ENCODE measurements around the gene ADAMTS6.
"Not testable (repeated sequence)": the region's sequence is repeated elsewhere in the genome, so short reads cannot be mapped to it uniquely, and the experiment has no call there.

ADAMTS6 gene, protein sequence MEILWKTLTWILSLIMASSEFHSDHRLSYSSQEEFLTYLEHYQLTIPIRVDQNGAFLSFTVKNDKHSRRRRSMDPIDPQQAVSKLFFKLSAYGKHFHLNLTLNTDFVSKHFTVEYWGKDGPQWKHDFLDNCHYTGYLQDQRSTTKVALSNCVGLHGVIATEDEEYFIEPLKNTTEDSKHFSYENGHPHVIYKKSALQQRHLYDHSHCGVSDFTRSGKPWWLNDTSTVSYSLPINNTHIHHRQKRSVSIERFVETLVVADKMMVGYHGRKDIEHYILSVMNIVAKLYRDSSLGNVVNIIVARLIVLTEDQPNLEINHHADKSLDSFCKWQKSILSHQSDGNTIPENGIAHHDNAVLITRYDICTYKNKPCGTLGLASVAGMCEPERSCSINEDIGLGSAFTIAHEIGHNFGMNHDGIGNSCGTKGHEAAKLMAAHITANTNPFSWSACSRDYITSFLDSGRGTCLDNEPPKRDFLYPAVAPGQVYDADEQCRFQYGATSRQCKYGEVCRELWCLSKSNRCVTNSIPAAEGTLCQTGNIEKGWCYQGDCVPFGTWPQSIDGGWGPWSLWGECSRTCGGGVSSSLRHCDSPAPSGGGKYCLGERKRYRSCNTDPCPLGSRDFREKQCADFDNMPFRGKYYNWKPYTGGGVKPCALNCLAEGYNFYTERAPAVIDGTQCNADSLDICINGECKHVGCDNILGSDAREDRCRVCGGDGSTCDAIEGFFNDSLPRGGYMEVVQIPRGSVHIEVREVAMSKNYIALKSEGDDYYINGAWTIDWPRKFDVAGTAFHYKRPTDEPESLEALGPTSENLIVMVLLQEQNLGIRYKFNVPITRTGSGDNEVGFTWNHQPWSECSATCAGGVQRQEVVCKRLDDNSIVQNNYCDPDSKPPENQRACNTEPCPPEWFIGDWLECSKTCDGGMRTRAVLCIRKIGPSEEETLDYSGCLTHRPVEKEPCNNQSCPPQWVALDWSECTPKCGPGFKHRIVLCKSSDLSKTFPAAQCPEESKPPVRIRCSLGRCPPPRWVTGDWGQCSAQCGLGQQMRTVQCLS (N-terminal part only)

DNA sequence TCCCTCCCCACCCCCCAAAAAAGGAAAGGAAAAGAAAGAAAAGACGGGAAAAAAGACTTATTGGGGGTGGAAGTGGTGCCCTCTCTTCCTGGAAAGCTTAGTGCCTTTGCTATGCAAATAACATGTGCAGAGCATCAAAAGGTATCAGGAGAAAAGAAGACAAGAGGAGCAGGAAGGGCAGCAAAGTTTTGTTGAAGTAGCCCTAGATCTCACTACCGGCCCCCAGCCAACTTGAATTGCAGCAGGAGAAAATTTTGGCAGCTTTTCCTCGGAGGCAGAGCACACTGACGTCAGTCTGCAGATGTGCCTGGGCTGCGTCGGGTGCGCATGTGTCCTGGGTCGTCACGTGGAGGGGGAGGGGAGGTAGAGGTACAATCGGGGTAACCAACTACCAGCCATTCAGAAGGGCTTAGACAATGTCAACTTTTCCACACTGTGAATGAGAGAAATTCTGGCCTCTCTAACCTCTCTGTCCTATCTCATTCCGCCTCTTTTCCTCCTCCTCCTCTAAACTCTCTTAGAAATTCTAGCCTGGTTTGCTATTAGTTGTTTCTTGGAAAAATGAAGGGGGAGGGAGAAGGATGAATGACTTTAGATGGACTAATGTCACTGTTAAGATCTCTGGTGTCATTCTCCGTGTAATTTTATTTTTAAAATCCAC is at the start of gene ADAMTS6:
Gene ADAMTS6, minus strand, starts transcription at position 286 of the 661 bp plus-strand sequence. CDS start 8,247 bp downstream, outside the sequence.
- peak; percentile 36 to 51 for DNase-seq (ENCODE audit: low read depth in 1 of 2, low spot score in 1 of 2)

DNA sequence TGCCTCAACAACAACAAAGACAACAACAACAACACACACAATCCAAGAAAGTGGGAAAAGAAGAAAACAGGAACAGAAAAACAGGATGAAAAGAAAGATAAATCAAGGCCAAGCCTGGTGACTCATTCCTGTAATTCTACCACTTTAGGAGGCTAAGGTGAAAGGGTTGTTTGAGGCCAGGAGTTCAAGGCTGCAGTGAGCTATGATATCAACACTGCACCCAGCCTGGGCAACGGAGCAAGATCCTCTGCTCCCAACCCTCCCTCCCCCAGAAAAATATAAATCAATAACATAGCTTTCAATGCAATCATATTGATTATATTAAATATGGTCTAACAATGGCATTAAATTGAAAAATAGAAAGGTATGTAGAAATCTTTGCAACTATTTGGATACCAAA is 49.2 kb upstream of the ADAMTS6 start:
- no peak for DNase-seq (ENCODE audit: low read depth in 1 of 2, low spot score in 1 of 2)

DNA sequence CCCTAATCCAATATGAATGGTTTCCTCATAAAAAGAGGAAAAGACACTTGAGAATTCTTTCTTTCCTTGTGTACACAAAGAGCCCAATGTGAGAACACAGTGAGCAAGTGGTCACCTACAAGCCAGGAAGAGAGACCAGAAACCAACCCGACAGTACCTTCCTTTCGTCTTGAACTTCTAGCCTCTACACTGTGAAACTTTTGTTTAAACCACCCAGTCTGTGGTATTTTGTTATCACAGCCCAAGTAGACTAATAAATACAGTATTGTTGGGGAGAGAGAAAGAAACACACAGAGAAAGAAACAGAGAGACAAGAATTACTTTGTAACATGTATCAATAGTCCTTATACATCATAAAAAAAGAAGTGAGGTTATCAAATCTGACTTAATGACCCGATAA is 44.0 kb upstream of the ADAMTS6 start:
- DNase-seq (ENCODE audit: low read depth in 1 of 2, low spot score in 1 of 2): no peak

DNA sequence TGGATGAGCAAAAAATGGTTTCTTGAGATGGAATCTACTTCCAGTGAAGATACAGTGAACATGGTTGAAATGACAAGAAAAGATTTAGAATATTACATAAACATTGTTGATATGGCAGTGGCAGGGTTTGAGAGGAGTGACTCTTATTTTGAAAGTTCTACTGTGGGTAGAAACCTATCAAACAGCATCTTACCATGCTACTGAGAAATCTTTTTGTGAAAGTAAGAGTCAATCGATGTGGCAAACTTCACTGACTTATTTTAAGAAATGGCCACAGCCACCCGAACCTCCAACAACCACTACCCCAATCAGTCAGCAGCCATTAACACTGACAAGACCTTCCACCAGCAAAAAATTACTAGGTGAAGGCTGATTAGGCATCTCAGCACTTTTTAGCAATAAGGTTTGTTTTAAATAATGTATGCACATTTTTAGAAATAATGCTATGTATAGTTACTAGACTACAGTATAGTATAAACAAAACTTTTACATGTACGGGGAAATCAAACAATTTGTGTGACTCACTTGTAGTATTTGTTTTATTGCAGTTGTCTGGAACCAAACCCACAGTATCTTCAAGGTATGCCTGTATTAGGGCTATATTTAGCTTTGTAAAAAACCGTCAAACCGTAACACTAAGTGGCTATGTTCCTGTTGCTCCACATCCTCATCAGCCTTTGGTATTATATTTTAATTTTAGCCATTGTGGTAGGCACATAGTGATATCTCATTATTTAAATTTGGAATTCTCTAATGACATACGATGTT is 30.6 kb upstream of the ADAMTS6 start:
- DNase-seq (ENCODE audit: low read depth in 1 of 2, low spot score in 1 of 2): no peak

DNA sequence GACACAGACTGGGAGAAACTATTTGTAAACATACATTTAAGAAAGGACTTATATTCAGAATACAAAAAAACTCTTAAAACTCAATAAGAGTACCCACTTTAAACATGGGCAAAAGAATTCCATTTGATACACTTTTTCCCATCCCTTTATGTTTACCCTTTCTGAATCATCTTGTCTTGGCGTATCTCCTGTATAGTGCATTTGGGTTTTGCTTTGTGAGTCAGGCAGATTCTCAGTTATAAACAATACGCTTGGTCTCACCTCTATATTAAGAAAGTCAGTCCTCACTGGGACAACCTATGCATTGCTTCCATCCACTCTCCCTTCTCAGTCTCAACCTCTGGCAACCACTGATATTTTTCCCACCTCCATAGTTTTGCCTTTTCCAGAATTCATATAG is 27.3 kb upstream of the ADAMTS6 start:
- no peak for DNase-seq (ENCODE audit: low read depth in 1 of 2, low spot score in 1 of 2)

DNA sequence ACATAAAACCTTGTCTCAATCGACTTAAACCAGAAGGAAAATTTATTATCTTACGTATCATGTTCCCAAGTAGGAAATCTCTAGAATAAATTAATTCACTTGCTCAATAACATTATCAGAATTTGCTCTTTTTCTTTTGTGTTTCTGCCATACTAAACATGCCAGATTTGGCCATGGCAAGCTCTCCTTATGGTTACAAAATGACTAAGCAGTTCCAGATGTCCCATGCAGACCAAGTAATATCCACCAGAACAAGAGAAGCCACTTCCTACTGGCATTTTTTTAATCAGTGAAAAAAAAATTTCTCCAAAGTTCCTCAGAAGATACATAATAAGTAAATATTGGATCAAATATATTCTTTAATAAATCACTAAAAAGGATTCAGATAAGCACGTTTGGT is 25.2 kb upstream of the ADAMTS6 start:
- no peak for DNase-seq (ENCODE audit: low read depth in 1 of 2, low spot score in 1 of 2)

DNA sequence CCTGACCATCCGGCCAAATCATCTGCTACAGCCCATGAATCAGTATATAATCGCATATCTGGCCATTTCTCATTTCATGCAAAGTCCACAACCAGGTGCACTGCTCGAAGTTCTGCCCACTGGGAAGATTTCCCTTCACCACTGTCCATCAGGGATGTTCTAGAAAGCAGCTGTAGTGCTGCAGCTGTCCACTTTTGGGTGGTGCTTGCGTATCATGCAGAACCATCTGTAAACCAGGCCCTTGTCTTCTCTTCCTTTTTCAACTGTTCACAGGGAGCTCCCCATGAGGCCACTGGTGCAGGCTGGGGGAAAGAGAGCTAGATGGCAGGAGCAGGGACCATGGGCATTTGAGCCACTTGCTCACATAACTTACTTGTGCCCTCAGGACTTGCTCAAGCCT is 7.4 kb upstream of the ADAMTS6 start:
- DNase-seq (ENCODE audit: low read depth in 1 of 2, low spot score in 1 of 2): no peak

DNA sequence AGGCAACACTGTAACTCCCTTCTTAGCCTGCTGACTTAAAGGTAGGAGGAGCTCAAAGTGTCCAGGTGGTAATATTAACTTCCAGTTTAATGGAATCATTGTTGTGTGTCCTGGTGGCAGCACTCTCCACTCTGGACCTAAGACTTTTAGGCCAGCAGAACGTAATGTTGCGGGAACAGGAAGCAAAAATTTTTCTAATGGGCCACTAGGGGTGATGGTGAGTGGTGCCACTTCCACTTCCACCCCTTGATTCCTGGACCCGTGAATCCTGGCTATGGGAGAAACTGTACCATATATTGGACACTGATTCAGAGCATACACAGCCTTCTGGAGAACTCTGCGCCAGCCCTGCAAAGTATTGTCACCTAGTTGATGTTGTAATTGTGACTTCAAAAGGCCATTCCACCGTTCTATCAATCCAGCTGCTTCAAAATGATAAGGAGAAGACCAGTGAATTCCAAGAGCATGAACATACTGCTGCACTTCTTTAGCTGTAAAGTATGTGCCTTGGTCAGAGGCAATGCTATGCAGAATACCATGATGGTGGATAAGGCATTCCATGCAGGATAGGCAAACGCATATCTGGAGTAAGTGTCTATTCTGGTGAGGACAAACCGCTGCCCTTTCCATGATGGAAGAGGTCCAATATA is 6.4 kb upstream of the ADAMTS6 start:
- DNase-seq (ENCODE audit: low read depth in 1 of 2, low spot score in 1 of 2): not testable (repeated sequence)

DNA sequence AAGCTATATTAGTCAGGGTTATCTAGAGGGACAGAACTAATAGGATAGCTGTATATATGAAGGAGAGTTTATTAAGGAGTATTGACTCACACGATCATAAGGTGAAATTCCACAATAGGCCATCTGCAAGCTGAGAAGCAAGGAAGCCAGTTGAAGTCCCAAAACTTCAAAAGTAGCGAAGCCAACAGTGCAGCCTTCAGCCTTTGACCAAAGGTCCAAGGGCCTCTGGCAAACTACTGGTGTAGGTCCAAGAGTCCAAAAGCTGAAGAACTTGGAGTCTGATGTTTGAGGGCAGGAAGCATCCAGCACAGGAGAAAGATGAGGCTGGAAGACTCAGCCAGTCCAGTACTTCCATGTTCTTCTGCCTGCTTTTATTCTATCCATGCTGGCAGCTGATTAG is 5.1 kb upstream of the ADAMTS6 start:
- not testable (repeated sequence) for DNase-seq (ENCODE audit: low read depth in 1 of 2, low spot score in 1 of 2)

DNA sequence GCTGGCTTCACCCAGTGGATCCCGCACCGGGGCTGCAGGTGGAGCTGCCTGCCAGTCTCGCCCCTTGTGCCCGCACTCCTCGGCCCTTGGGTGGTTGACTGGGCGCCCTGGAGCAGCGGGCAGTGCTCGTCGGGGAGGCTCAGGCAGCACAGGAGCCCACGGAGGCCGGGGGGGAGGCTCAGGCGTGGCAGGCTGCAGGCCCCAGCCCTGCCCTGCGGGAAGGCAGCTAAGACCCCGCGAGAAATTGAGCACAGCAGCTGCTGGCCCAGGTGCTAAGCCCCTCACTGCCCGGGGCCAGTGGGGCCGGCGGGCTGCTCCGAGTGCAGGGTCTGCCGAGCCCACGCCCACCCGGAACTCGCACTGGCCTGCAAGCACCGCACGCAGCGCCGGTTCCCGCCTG is 3.7 kb upstream of the ADAMTS6 start:
- no peak for DNase-seq (ENCODE audit: low read depth in 1 of 2, low spot score in 1 of 2)

DNA sequence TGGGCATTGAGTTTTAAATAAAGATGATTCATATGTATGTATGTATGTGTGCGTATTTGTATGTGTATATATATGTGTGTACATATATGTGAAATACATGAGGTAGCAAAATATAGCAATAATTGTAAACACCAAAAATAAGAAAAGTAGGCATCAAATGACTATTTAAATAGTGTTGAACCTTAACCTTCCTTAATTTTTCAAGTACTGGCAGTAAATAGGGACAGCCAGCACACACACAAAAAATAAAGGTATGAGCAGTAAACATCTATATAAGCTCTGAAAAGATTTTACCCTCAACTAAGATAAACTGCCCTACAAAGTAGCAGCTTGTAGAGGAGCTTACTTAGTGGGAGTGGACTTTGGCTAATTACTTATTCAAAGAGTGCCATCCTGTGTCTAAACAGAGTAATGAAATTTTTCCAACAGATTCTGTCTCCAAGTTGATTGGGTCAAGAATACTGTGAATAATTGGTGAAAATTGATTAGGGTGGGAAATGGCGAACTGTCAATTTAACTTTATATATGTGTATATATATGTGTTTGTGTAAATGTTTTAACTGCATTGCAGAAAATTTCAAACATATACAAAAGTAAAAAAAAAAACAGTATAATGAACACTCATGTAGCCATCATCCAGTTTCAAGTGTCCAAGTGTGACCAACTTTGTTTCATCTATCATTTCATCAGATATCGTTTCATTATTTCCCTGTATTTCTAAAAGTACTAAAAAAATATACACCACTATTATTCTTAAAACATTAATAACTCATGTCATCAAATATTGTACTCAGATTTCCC is 2.0 kb upstream of the ADAMTS6 start:
- DNase-seq (ENCODE audit: low read depth in 1 of 2, low spot score in 1 of 2): no peak

DNA sequence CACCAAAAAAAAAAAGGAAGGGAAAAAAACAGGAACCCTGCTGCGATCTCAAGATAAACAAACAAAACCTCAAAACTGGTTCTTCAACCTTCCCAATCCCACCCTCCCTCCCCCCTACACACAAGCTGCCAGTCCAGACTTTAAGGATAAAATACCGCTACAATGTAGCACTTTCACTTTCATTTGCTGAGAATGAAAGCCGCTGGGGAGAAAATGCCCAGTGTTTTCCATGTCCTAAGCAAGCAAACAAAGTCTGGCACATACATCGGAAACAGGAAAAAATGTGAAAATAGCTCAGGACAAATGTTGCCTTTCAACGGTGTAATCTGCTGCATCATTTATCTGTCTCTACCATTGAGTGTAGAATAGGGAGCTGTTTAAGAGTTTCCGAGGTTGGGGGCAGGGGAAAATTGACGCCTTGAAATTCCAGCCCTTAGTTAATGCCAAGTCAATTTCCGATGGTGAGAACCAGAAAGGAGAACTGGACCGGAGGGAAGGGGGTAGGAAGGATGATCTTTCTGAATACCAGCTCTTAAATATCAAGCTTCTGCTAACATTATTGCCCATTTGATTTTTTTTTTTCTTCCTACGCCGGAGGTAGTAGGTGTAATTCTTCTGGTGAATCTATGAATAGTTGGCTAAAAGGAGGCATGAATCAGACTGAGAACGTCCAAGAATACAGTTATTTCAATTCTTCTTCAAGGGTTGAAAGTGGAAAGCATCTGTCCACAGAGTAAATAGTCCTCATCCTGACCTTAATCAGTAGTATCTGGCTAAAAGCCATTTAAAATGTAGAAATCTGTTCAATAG is 1.2 kb upstream of the ADAMTS6 start:
- DNase-seq (ENCODE audit: low read depth in 1 of 2, low spot score in 1 of 2): no peak

DNA sequence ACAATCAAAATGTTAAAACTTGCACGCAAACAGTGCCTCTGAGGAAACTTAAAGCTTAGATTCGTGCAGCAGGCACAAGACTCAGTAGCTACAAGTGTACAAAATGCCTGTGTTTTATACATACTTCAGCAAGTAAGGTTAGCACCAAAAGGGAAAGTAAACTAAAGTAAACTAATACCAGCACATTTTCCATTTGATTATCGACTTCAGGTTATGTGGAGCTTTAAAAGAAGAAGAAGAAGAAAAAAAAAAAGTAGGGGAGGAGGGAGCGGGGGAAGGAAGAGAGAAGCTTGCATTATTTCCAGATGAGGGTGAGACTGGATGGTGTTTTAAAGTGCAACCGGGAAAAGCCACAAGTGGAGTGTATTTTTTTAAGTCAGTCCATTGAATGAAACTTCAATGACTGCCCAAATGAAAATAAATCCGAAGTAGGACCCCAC is 596 bp upstream of the ADAMTS6 start:
- DNase-seq (ENCODE audit: low read depth in 1 of 2, low spot score in 1 of 2): no peak

DNA sequence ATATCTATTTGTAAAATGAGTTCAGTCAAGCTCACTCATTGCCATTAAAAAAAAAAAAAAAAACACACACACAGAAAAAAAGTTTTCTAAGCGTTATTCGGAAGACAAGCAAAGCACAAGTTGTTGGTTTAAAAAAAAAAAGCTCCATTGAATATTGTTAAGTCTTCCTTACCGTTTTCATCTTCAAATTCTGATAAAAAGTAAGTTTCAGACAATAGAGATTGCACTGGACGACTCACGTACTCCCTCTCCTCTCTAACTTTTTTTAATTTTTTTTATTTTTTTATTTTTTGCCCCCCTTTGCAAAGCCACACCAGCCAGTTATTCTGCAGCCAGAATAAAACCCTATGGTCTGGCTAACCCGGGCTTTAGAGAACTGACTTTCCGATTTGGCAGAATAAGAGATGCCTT is 544 bp downstream of the ADAMTS6 start:
- no peak for DNase-seq (ENCODE audit: low read depth in 1 of 2, low spot score in 1 of 2)

DNA sequence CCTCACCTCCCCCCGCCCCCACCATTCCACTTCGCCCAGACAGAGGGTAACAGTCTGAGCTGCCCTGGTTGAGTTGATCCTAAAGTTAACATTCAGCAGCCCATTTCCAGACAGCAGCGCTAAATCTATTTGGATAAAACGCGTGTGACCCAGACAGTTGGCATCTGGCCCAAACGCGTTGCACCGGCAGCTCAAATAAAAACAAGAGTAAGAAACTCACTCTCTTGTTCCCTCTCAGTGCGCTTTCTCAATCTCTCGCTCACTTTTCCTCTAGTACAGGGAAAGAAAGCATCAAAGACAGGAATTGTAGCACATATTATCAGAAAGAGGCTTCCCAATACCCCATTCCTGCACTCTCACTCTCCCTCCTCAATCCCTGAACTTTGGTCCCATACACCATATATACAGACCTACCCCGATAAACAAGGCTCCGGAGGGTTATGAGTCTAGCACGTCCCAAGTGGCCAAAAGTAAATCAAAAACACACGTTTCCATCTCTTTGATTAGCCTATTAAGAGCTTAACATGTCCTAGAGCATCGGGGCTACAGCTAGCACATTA is 1.3 kb downstream of the ADAMTS6 start:
- no peak for DNase-seq (ENCODE audit: low read depth in 1 of 2, low spot score in 1 of 2)

DNA sequence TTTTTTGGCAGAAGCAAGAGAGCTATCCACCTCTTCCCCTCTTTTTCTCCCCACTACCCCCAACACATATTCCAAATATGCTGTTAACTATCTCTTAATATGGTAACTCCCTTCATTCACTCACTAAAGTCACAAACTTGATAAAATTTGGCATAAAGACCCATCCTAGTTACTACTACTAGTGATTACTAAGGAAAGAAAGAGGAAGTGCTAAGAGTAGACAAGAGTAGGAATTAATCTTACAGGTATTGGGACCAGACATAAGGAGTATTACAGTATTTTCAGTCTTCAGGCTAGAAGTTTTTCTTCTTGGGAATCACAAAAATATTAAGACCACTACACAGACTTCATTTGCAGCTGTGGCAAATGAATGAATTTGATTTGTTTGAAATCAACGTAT is 2.2 kb downstream of the ADAMTS6 start:
- DNase-seq (ENCODE audit: low read depth in 1 of 2, low spot score in 1 of 2): no peak

DNA sequence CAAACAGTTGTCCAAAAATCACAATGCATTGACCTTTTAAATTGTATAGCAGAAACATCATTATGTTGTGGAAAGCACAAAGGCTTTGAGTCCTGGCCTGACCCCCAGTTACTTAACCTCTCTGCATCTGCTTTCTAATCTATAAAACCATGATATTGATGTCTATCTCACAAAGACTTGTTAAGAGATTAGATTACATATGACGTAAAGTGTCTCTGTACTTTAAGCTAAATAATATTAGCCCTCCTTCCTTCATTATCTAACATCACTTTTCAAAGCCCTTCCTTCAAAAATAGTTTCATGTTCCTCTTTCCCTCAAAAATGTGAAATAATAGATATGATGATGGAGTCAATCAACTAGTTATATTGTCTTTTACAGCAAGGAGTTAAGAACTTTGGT is 3.4 kb downstream of the ADAMTS6 start:
- no peak for DNase-seq (ENCODE audit: low read depth in 1 of 2, low spot score in 1 of 2)

DNA sequence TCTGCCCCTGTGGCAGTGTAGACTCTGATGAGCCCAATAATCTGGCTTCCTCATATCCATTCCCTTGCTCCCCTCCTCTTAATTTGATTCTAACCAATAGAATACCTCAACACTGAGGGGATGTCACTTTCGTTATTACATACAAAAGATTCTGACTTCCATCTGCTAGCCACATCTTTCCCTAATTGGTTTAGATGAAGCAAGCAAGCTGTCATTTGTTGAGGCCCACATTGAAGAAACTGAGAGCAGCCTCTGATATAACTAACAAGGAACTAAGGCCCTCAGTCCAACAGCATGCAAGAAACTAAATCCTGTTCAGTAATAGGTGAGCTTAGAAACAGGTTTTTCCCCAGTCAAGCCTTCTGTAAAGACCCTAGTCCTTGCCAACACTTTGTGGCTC is 5.8 kb downstream of the ADAMTS6 start:
- DNase-seq (ENCODE audit: low read depth in 1 of 2, low spot score in 1 of 2): no peak
